Aorta (tissue), 5 donors: ENCODE measurements around the gene FGD2. TPM values are rescaled to one million over a fixed set of nuclear protein-coding genes. Genes with fewer than 3 reads are reported as not detected.
"Not testable (repeated sequence)": the region's sequence is repeated elsewhere in the genome, so short reads cannot be mapped to it uniquely, and the experiment has no call there.

ENCODE experiments used
- ATAC-seq: fragments of 200-7000 bp; cut with Tn5 transposase; one replicate; pipeline ENCODE4 v1.9.1; 2022; ENCODE audit warnings: moderate library complexity; ENCODE audit not compliant: low FRiP score
- DNase-seq, 2 donors: peaks; one replicate each; pipeline ENCODE4 v3.0.0-alpha.2; 2020
- H3K27ac ChIP-seq, 2 donors: one replicate each; pipeline ENCODE4 v1.5.1; 2013; ENCODE audit warnings: low read length in 2 of 2, mild to moderate bottlenecking in 2 of 2, moderate library complexity in 2 of 2, control low read depth in 1 of 2, inconsistent platforms in 1 of 2, low read depth in 1 of 2
- H3K27me3 ChIP-seq, 2 donors: one replicate each; pipeline ENCODE4 v1.6.1; 2013; ENCODE audit warnings: control low read depth in 1 of 2, low read length in 1 of 2, mild to moderate bottlenecking in 1 of 2, moderate library complexity in 1 of 2; ENCODE audit not compliant: insufficient read depth in 2 of 2, control insufficient read depth in 1 of 2
- H3K36me3 ChIP-seq, 2 donors: one replicate each; pipeline ENCODE4 v1.6.1; 2013; ENCODE audit warnings: control low read depth in 1 of 2, low read length in 1 of 2, mild to moderate bottlenecking in 1 of 2; ENCODE audit not compliant: insufficient read depth in 2 of 2, control insufficient read depth in 1 of 2
- H3K4me1 ChIP-seq, 2 donors: one replicate each; pipeline ENCODE4 v1.6.1; 2013; ENCODE audit warnings: low read length in 2 of 2, control low read depth in 1 of 2, mild to moderate bottlenecking in 1 of 2, moderate library complexity in 1 of 2; ENCODE audit not compliant: insufficient read depth in 2 of 2, control insufficient read depth in 1 of 2
- H3K4me3 ChIP-seq, 2 donors: one replicate each; pipeline ENCODE4 v1.5.1; 2013; ENCODE audit warnings: low read length in 2 of 2, control low read depth in 1 of 2, mild to moderate bottlenecking in 1 of 2
- H3K9me3 ChIP-seq: one replicate; pipeline ENCODE4 v1.6.1; 2013; ENCODE audit warnings: mild to moderate bottlenecking, low read length; ENCODE audit not compliant: control insufficient read depth
- WGBS, 2 donors: extraction: QIAGEN DNeasy Blood & Tissue Kit; methylation state at CpG; one replicate each; pipeline ENCODE4 v1.1.7; 2013; 5-methylcytosine and 5-hydroxymethylcytosine counted together
- intact Hi-C, 2 donors: fragments of 100-400 bp; cut with DNase I; formaldehyde crosslinking; loops; one replicate each; pipeline versions ENCODE4 v1.14.2 to v1.15.0; 2022
- polyA plus RNA-seq, 2 donors: library from polyadenylated mRNA; stranded (reverse); fragments of 200-250 nt; gene quantifications; one replicate each; pipeline ENCODE4 v1.2.3, GENCODE V29; 2013
- total RNA-seq, 2 donors: library from RNA; stranded (reverse); fragmentation: NEBNext Ultra II Directional; extraction: Animal tissue kit (Norgen Biotek cat#: 25700); gene quantifications; one replicate each; pipeline ENCODE4 v1.2.1, GENCODE V29; 2021
- donor health status: healthy with polysubstance abuse.
- donor health status: Bipolar disorder and iron deficiency.
- donor health status: DM: no; HTN: no; CAD: no.
- donor health status: DM: no; HTN: no; CAD: no.
- donor health status: DM: yes; HTN: yes; CAD: no.

The FGD2 gene
- total and polyA plus RNA-seq, 4 donors: 2.2 to 33.9 (median 16.4) TPM

DNA sequence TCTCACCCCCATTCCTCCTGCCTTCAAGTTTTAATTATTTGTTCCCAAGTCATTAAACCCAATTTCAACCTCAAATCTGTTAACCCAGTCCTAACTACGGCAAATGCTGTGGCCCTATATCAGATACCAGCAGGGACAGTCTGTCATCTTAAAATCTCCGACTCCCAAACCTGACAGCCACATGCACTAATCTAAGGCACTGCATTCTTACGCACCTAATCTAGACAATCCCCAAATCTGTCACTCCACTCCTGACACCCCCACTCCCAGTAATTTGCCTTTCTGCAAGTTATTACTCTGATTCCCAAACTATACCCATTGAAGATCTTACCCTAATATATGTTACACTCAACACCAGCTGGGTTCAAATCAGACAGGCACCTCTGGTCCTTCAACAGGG, 21.9 kb upstream of the FGD2 start:
- Histone ChIP-seq H3K27ac (no peak overlapping the region), H3K4me1 (peaks cover 2 to 5% of the 10 kb centered on the region in 2 donors), H3K9me3 (no peaks in the 10 kb centered on the region), H3K4me3 (no peak overlapping the region), H3K27me3 (no peaks in the 10 kb centered on the region), H3K36me3 (peaks cover 0 to 2% of the 10 kb centered on the region in 2 donors)
- ATAC-seq (no peak), DNase-seq (no peak)
- intact Hi-C loops: no loop called here
- WGBS, 2 donors: 80 to 81% methylated on average over 3 of the region's 3 CpGs

DNA sequence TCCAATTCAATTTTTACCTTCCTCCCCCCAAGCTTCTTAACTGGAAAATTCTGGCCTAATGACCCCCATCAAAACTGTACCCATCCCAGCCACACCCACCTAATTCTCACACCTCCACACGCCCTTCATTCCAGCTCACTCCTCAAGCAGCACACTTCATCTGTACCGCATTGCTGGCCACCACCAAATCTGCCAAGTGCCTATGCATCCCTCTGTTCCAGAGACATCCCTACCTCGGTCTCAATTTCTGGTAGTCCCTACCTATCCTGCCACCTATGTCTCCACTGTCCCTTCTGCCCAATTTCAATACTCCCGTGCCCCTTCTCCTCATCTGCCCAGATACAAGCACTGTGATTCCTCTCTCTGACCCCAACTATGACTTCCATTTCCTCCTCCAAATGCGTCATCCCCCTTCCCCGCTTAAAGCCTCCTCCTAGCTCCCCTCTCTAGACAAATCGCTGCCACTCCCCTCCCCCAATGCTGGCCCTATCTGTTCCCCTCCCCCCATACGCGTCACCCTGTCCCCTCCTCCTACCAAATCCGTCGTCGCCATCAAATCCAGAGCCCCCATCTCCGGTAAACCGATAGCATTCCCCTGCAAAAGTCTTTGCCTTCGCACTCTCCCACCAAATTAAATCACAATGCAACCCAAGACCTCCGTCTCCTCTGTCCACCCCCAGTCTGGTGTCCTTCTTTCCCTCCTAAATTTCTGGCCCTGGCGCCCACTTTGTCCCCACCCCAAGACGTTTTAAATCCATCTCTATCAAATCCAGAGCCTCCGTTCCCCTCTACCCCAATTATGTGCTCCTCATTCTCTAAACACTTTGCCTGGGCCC, 20.7 kb upstream of the FGD2 start:
- 2% methylated on average over 19 of the region's 19 CpGs for WGBS, 2 donors
- Histone ChIP-seq H3K4me1 (peaks cover 2 to 5% of the 10 kb centered on the region in 2 donors), H3K4me3 (peak overlapping the region; percentile 80 to 82), H3K9me3 (no peaks in the 10 kb centered on the region), H3K27me3 (no peaks in the 10 kb centered on the region), H3K27ac (no peak overlapping the region), H3K36me3 (peaks cover 0 to 2% of the 10 kb centered on the region in 2 donors)
- DNase-seq (peak; percentile 79 to 89), ATAC-seq (no peak)
- intact Hi-C loops: no loop called here

DNA sequence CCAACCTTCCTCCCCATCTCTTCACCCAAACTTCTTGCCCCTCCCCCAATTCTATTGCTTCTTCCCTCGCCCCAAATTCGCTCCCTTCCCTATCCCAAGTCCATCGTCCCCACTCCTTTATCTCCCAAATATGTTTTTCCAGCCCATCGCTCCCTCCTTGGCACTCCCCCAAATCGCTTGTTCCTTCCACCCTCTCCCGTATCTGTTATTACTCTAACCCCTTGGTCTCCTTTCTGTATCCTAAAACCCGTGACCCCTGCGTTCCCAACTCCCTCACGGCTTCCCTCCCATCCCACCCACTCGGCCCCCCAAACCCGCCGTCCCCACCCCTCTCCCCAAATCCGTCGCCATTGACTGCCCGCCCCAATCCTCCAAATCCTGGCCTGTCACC, 20.0 kb upstream of the FGD2 start:
- H3K36me3 ChIP-seq: peaks cover 0 to 2% of the 10 kb centered on the region in 2 donors
- DNase-seq (no peak), ATAC-seq (no peak)
- no peaks in the 10 kb centered on the region for H3K9me3 ChIP-seq
- H3K27ac ChIP-seq: no peak overlapping the region
- H3K4me1 ChIP-seq: peaks cover 2 to 5% of the 10 kb centered on the region in 2 donors
- H3K4me3 ChIP-seq: peak overlapping the region; percentile 80 to 82
- no peaks in the 10 kb centered on the region for H3K27me3 ChIP-seq
- intact Hi-C loops: no loop called here
- WGBS, 2 donors: 0 to 1% methylated on average over 15 of the region's 15 CpGs

DNA sequence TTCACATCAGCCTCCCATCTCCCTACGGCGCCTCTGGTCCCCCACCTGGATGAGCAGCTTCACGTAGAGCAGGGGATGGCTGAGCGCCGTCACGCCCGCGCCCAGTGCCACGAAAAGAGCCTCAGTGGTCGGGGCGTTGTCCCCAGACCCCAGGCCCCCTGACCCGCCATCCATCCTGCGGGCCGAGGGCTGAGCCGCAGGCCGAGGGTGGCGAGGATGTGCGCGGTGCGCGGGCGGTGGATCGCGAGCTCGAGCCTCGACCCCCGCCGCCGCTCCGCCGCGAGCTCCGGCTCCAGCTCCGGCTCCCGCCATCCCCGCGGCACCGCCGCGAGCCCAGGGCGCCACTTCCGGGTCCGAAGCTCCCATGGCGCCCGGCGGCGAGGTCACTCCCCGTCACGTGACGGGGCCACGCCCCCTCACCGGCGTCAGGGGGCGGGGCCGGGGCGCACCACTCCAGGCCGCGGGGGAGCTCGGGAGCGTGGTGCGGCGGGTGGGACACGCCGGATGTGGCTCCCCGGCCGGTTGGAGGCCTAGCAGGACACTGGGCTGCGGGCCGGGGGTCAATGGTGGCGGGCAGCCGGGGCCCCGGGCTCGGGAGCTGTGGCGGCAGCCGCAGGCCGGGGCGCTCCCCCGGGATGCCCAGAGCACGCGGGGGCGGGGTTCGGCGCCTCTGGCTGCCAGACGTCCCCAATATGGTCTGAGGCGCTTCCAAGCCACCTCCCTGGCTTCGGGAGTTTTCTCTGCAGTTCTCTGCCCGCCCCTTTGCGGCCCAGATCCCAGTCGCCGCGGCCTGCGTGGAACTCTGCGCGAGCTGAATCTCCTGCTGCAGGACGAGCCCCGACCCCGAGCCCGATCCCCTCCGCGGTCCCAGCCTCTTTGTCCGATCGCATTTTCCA, 19.4 kb upstream of the FGD2 start, which contains the start of gene MTCH1:
Gene MTCH1, minus strand, starts transcription at position 389 of the 896 bp plus-strand sequence. Its CDS starts 23 bp downstream, at position 366.
- H3K9me3 ChIP-seq: no peaks in the 10 kb centered on the region
- peak within 1 kb of the TSS; percentile 80 to 82 for H3K4me3 ChIP-seq
- intact Hi-C loops: no loop called here
- WGBS, 2 donors: 0% methylated on average over 63 to 101 of the region's 101 CpGs
- DNase-seq (peak; percentile 95), ATAC-seq (peak; percentile 96)
- peak within 1 kb of the TSS; percentile 79 for H3K27ac ChIP-seq
- peaks cover 2 to 5% of the 10 kb centered on the region in 2 donors for H3K4me1 ChIP-seq
- no peaks in the 10 kb centered on the region for H3K27me3 ChIP-seq
- H3K36me3 ChIP-seq: peaks cover 0 to 2% of the 10 kb centered on the region in 2 donors

DNA sequence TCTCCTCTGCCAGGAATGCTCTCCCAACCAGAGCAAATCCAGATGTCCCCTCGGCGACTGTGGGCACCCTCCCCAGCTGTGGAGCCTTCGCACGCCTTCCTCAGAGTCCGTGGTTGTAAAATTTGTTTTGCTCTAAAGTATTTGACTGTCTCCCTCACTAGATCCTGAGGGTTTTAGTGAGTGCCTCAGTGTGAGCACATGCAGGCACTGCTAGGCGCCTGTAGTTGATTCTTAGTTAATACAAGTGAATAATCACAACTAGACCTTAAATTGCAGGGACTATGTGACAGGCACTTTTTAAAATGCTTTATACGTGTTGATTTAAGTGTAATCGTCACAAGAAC, 18.8 kb upstream of the FGD2 start:
- WGBS, 2 donors: 0 to 1% methylated on average over 8 of the region's 8 CpGs
- ATAC-seq: no peak
- Histone ChIP-seq H3K4me1 (peaks cover 2 to 5% of the 10 kb centered on the region in 2 donors), H3K4me3 (peak overlapping the region; percentile 35 to 80), H3K27me3 (no peaks in the 10 kb centered on the region), H3K9me3 (no peaks in the 10 kb centered on the region), H3K36me3 (no peaks in the 10 kb centered on the region), H3K27ac (peak overlapping the region; percentile 23 to 79)
- intact Hi-C loops: no loop called here
- DNase-seq: no peak

DNA sequence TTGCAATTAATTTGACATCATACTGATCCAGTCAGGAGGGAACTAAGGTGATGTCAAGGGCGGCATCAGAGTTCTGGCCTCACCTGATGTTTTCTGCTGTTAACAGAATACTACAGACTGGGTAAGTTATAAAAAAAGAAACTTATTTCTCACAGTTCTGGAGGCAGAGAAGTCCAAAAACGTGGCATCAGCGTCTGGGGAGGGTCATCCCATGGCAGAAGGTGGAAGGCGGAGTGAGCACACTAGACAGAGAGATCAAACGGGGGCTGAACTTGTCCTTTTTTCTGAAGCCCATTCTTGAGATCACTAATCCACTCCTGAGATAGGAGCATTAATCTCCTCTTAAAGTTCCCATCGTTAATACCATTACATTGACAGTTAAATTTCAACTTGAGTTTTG, 16.2 kb upstream of the FGD2 start:
- no peaks in the 10 kb centered on the region for H3K9me3 ChIP-seq
- no peaks in the 10 kb centered on the region for H3K27me3 ChIP-seq
- H3K4me3 ChIP-seq: no peak overlapping the region
- 88% methylated on average over 6 of the region's 6 CpGs for WGBS, 2 donors
- no peak overlapping the region for H3K27ac ChIP-seq
- ATAC-seq (no peak), DNase-seq (no peak)
- H3K36me3 ChIP-seq: no peaks in the 10 kb centered on the region
- intact Hi-C loops: no loop called here
- peaks cover 2% of the 10 kb centered on the region in 2 donors for H3K4me1 ChIP-seq

DNA sequence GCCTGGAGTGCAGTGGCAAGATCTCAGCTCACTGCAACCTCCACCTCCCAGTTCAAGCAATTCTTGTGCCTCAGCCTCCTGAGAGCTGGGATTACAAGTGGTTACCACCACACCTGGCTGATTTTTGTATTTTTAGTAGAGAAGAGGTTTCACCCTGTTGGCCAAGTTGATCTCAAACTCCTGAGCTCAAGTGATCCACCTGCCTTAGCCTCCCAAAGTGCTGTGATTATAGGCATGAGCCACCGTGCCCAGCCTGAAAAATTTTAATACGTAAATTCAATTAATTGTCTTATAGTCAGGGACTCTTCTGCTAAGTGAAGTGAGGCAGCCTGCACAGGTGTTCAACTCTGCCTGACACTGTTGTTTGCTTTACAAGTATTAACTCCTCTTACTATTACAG, 15.1 kb upstream of the FGD2 start:
- 85 to 89% methylated on average over 2 of the region's 2 CpGs for WGBS, 2 donors

DNA sequence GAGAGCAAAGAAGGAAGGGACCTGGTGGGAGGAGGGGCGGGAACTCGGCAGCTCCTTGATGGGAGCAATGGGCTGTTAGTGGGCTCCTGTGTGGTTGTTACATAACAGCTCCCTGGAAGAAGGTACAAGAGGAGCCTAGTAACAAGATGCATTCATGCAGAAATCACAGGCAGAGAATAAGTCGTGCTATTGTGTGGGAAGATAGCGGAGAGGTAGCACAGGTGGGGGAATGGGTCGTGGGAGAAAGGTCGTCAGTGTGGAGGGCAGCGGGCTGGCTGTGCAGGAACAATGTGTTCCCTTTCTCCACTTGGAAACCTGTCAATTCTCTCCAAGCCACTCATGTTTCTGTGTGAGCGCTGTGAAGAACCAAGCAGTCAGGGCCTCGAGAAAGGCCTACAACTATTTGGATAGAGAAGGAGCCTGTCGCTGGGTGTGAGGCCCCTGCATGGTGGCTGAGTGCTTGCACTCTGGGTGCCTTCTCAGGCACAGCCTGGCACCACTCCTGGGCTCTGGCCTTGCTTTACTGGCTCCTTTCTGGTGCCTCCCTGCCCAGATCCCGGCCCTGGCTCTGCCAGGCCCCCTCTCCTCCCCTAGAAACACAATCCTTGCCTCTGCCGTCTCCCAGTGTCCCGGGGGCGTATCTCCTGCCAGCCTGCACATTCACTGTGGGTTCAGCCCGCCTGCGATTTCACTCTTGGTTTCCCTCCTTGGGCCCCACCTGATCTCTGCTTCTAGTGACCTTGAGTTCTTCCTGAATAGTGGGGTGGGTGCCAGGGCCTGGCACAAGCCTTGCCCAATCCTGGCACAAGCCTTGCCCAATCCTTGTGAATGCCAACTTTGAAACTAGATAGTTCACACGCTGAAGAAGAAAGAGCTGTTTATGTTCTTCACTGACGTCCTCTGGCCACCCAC, 7.4 kb upstream of the FGD2 start:
- peak in 1 of 2 donors; percentile 53 for DNase-seq
- no peak overlapping the region for H3K4me3 ChIP-seq
- intact Hi-C loops: loop anchor here in 1 of 2 donors (5.0 kb wide), 1 partner anchor 106 kb away; no protein-coding TSS in a partner anchor
- H3K9me3 ChIP-seq: no peaks in the 10 kb centered on the region
- no peaks in the 10 kb centered on the region for H3K4me1 ChIP-seq
- H3K27me3 ChIP-seq: no peaks in the 10 kb centered on the region
- ATAC-seq: peak; percentile 15
- H3K36me3 ChIP-seq: no peaks in the 10 kb centered on the region
- peak overlapping the region in 1 of 2 donors; percentile 29 for H3K27ac ChIP-seq
- 27 to 32% methylated on average over 18 of the region's 18 CpGs for WGBS, 2 donors

More for the DNA sequence above, 15.1 kb upstream of the FGD2 start:
- H3K4me1 ChIP-seq, ATAC-seq, intact Hi-C loops, H3K36me3 ChIP-seq, H3K27me3 ChIP-seq, H3K27ac ChIP-seq, H3K9me3 ChIP-seq, H3K4me3 ChIP-seq, DNase-seq: not testable (repeated sequence)
